Measurements from ENCODE around the gene TSC1.

Gene TSC1

DNA sequence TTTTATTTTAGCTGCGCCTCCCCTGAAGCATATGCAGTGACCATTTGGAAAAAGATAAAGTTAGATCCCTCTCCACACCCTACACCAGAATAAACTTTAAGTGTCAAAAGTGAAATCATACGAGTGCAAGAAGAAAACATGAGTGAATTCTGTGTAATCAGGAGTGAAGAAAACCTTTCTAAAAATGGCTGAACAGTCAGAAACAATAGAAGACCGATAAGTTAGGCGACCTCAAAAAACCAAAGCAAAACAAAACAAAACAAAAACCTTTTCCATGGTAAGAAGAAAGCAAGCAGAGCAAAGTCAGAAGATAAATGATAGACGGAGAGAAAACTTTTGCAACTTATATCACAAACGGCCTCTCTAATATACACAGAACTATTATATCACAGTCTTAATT is 16.6 kb upstream of the TSC1 start:
- no peak overlapping the region for H3K4me3 ChIP-seq (ENCODE audit: low read depth, low read length)
- TF ChIP-seq ZBTB17 (tag by site-specific recombination; IDR thresholded peaks at IDR 0.05) (peak; percentile 63; the same call in 1 of the 2 replicates), ZNF510 (tag by site-specific recombination; IDR thresholded peaks at IDR 0.05; ENCODE audit: insufficient replicate concordance) (no peak)
- POLR2A ChIA-PET, result no interaction called here
- no peaks in the 10 kb centered on the region for H3K9me3 ChIP-seq (ENCODE audit: control insufficient read depth, insufficient read depth, low read depth, low read length)
- no peaks in the 10 kb centered on the region for H3K4me1 ChIP-seq (ENCODE audit: control insufficient read depth, insufficient read depth, low read length)
- CTCF ChIA-PET, result interaction anchor here (1.0 to 1.9 kb wide), 3 partner anchors 11 to 59 kb away, joined by 3 to 7 read pairs (median 4); no protein-coding TSS in a partner anchor
- H3K27ac ChIP-seq (ENCODE audit: extremely low read depth, low read depth, low read length), result no peak overlapping the region
- H3K36me3 ChIP-seq (ENCODE audit: control insufficient read depth in 2 of 2, insufficient read depth in 1 of 2, low read length in 2 of 2), result no peaks in the 10 kb centered on the region

DNA sequence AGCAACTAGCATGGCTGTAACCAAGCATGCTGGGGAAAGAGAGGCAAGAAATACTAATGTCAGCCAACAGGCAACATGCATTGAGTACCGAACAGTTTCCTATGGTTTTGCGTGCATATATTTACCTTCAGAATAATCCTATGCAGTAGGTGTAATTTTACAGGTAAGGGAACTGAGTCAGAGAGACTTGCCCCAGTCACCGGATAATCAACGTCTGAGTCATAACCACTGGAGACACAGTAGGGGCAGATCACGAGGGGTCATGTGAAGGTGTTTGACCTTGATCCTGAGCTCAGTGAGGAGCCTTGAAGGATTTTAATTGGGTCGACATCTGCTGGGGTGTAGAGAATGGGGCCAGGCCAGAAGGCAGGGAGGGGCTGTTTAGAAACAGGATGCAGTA is 13.4 kb upstream of the TSC1 start:
- TF ChIP-seq ZNF555 (tag by site-specific recombination; conservative IDR thresholded peaks at IDR 0.05) (no peak), ZNF37A (tag by site-specific recombination; IDR thresholded peaks at IDR 0.05) (no peak), BCL11B (tag by site-specific recombination; IDR thresholded peaks at IDR 0.05; ENCODE audit: low read depth) (no peak)
- TF ChIP-seq, protein P1, sequence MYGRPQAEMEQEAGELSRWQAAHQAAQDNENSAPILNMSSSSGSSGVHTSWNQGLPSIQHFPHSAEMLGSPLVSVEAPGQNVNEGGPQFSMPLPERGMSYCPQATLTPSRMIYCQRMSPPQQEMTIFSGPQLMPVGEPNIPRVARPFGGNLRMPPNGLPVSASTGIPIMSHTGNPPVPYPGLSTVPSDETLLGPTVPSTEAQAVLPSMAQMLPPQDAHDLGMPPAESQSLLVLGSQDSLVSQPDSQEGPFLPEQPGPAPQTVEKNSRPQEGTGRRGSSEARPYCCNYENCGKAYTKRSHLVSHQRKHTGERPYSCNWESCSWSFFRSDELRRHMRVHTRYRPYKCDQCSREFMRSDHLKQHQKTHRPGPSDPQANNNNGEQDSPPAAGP (tag by site-specific recombination; IDR thresholded peaks at IDR 0.05), result no peak
- TF ChIP-seq, protein P2, sequence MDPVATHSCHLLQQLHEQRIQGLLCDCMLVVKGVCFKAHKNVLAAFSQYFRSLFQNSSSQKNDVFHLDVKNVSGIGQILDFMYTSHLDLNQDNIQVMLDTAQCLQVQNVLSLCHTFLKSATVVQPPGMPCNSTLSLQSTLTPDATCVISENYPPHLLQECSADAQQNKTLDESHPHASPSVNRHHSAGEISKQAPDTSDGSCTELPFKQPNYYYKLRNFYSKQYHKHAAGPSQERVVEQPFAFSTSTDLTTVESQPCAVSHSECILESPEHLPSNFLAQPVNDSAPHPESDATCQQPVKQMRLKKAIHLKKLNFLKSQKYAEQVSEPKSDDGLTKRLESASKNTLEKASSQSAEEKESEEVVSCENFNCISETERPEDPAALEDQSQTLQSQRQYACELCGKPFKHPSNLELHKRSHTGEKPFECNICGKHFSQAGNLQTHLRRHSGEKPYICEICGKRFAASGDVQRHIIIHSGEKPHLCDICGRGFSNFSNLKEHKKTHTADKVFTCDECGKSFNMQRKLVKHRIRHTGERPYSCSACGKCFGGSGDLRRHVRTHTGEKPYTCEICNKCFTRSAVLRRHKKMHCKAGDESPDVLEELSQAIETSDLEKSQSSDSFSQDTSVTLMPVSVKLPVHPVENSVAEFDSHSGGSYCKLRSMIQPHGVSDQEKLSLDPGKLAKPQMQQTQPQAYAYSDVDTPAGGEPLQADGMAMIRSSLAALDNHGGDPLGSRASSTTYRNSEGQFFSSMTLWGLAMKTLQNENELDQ (tag by site-specific recombination; IDR thresholded peaks at IDR 0.05; ENCODE audit: low read depth), result no peak
- TF ChIP-seq, protein P3, sequence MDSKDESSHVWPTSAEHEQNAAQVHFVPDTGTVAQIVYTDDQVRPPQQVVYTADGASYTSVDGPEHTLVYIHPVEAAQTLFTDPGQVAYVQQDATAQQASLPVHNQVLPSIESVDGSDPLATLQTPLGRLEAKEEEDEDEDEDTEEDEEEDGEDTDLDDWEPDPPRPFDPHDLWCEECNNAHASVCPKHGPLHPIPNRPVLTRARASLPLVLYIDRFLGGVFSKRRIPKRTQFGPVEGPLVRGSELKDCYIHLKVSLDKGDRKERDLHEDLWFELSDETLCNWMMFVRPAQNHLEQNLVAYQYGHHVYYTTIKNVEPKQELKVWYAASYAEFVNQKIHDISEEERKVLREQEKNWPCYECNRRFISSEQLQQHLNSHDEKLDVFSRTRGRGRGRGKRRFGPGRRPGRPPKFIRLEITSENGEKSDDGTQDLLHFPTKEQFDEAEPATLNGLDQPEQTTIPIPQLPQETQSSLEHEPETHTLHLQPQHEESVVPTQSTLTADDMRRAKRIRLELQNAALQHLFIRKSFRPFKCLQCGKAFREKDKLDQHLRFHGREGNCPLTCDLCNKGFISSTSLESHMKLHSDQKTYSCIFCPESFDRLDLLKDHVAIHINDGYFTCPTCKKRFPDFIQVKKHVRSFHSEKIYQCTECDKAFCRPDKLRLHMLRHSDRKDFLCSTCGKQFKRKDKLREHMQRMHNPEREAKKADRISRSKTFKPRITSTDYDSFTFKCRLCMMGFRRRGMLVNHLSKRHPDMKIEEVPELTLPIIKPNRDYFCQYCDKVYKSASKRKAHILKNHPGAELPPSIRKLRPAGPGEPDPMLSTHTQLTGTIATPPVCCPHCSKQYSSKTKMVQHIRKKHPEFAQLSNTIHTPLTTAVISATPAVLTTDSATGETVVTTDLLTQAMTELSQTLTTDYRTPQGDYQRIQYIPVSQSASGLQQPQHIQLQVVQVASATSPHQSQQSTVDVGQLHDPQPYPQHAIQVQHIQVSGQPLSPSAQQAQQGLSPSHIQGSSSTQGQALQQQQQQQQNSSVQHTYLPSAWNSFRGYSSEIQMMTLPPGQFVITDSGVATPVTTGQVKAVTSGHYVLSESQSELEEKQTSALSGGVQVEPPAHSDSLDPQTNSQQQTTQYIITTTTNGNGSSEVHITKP (tag by site-specific recombination; IDR thresholded peaks at IDR 0.05), result no peak
- no peak overlapping the region for H3K4me3 ChIP-seq (ENCODE audit: low read depth, low read length)
- H3K27ac ChIP-seq (ENCODE audit: extremely low read depth, low read depth, low read length), result no peak overlapping the region
- CTCF ChIA-PET, result interaction anchor here (1.0 kb wide), 1 partner anchor 9 kb away, joined by 3 read pairs; no protein-coding TSS in a partner anchor
- no peaks in the 10 kb centered on the region for H3K4me1 ChIP-seq (ENCODE audit: control insufficient read depth, insufficient read depth, low read length)
- POLR2A ChIA-PET, result no interaction called here
- H3K9me3 ChIP-seq (ENCODE audit: control insufficient read depth, insufficient read depth, low read depth, low read length), result no peaks in the 10 kb centered on the region
- no peaks in the 10 kb centered on the region for H3K36me3 ChIP-seq (ENCODE audit: control insufficient read depth in 2 of 2, insufficient read depth in 1 of 2, low read length in 2 of 2)

DNA sequence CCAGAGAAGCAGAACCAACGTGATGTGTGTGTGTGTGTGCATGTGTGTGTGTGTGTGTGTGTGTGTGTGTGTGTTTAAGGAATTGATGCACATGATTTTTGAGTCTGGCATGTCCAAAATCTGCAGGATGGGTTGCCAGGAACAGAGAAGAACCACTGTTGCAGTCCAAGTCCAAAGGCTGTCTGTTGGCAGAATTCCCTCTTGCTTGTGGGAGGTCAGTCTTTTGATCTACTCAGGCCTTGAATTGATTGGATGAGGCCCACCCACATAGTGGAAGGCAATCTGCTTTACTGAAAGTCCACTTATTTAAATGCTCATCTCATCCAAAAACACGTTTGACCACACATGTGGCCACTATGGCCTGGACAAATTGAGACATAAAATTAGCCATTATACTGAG is 11.4 kb upstream of the TSC1 start:
- H3K4me1 ChIP-seq (ENCODE audit: control insufficient read depth, insufficient read depth, low read length), result no peaks in the 10 kb centered on the region
- no peaks in the 10 kb centered on the region for H3K36me3 ChIP-seq (ENCODE audit: control insufficient read depth in 2 of 2, insufficient read depth in 1 of 2, low read length in 2 of 2)
- no peak overlapping the region for H3K4me3 ChIP-seq (ENCODE audit: low read depth, low read length)
- ChIA-PET POLR2A (no interaction called here), CTCF (interaction anchor here (0.8 to 1.5 kb wide), 4 partner anchors 22 to 66 kb away, joined by 3 to 7 read pairs (median 4); no protein-coding TSS in a partner anchor)
- H3K27ac ChIP-seq (ENCODE audit: extremely low read depth, low read depth, low read length), result no peak overlapping the region
- H3K9me3 ChIP-seq (ENCODE audit: control insufficient read depth, insufficient read depth, low read depth, low read length), result no peaks in the 10 kb centered on the region
- no peak for TF ChIP-seq ZNF621 (tag by site-specific recombination; IDR thresholded peaks at IDR 0.05)
- no peak for TF ChIP-seq ZNF76 (tag by site-specific recombination; IDR thresholded peaks at IDR 0.05; ENCODE audit: borderline replicate concordance, low read depth)
- no peak for TF ChIP-seq ZNF660 (tag by site-specific recombination; IDR thresholded peaks at IDR 0.05)
- TF ChIP-seq, protein P4, sequence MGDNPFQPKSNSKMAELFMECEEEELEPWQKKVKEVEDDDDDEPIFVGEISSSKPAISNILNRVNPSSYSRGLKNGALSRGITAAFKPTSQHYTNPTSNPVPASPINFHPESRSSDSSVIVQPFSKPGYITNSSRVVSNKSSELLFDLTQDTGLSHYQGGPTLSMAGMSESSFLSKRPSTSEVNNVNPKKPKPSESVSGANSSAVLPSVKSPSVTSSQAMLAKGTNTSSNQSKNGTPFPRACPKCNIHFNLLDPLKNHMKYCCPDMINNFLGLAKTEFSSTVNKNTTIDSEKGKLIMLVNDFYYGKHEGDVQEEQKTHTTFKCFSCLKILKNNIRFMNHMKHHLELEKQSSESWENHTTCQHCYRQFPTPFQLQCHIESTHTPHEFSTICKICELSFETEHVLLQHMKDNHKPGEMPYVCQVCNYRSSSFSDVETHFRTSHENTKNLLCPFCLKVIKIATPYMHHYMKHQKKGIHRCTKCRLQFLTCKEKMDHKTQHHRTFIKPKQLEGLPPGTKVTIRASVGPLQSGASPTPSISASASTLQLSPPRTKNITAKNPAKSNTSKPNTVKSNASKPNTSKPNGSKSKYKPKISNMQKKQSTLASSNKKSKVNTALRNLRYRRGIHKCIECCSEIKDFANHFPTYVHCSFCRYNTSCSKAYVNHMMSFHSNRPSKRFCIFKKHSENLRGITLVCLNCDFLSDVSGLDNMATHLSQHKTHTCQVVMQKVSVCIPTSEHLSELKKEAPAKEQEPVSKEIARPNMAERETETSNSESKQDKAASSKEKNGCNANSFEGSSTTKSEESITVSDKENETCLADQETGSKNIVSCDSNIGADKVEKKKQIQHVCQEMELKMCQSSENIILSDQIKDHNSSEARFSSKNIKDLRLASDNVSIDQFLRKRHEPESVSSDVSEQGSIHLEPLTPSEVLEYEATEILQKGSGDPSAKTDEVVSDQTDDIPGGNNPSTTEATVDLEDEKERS (tag by site-specific recombination; IDR thresholded peaks at IDR 0.05), result no peak
- no peak for TF ChIP-seq ZNF530 (tag by site-specific recombination; IDR thresholded peaks at IDR 0.05; ENCODE audit: low read depth)
- TF ChIP-seq ZNF391 (tag by site-specific recombination; IDR thresholded peaks at IDR 0.05; ENCODE audit: borderline replicate concordance, low read depth), result no peak
- no peak for TF ChIP-seq ZNF274 (IDR thresholded peaks at IDR 0.05; ENCODE audit: low read length)
- TF ChIP-seq ZNF274 (tag by site-specific recombination; IDR thresholded peaks at IDR 0.05; ENCODE audit: borderline replicate concordance), result no peak
- TF ChIP-seq ZNF404 (tag by site-specific recombination; IDR thresholded peaks at IDR 0.05), result no peak
- no peak for TF ChIP-seq ZNF585B (tag by site-specific recombination; IDR thresholded peaks at IDR 0.05)
- no peak for TF ChIP-seq PRDM1 (tag by site-specific recombination; IDR thresholded peaks at IDR 0.05)
- no peak for TF ChIP-seq ZXDB (tag by site-specific recombination; IDR thresholded peaks at IDR 0.05)
- TF ChIP-seq ZNF626 (tag by site-specific recombination; IDR thresholded peaks at IDR 0.05), result no peak
